NCI-H226 (cell line): ENCODE results near the gene FLVCR2.

Experiments used
- DNase-seq: peaks from one replicate; pipeline ENCODE4 v3.0.0-alpha.2; 2015

The FLVCR2 gene

DNA sequence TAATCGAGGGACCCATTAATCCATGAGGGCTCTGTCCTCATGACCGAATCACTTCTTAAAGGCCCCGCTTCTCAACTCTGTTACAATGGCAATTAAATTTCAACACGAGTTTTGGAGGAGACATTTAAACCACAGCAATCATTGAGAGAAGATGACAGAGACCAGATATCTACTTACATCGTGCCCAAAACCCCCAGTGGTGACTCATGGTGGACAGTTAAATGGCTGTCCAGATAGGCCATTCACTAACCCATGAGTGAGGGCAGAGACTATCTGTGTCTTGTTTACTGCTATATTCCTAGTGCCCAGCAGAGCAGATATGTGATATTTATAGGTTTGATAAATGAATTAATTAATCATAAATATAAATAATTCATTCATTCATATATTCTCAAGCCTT, 20.0 kb upstream of the FLVCR2 start:
- DNase-seq = no peak

DNA sequence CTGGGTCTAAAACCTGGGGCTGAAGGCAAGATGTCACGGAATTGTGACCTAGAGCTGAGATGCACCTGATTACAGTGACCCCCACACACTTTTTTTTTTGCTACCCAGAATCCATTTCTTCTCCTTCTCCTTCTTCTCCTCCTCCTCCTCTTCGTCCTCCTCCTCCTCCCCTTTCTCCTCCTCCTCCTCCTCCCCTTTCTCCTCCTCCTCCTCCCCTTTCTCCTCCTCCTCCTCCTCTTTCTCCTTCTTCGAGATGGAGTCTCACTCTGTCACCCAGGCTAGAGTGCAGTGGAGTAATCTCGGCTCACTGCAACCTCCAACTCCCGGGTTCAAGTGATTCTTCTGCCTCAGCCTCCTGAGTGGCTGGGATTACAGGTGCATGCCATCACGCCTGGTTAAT, 19.4 kb upstream of the FLVCR2 start:
- no peak for DNase-seq

DNA sequence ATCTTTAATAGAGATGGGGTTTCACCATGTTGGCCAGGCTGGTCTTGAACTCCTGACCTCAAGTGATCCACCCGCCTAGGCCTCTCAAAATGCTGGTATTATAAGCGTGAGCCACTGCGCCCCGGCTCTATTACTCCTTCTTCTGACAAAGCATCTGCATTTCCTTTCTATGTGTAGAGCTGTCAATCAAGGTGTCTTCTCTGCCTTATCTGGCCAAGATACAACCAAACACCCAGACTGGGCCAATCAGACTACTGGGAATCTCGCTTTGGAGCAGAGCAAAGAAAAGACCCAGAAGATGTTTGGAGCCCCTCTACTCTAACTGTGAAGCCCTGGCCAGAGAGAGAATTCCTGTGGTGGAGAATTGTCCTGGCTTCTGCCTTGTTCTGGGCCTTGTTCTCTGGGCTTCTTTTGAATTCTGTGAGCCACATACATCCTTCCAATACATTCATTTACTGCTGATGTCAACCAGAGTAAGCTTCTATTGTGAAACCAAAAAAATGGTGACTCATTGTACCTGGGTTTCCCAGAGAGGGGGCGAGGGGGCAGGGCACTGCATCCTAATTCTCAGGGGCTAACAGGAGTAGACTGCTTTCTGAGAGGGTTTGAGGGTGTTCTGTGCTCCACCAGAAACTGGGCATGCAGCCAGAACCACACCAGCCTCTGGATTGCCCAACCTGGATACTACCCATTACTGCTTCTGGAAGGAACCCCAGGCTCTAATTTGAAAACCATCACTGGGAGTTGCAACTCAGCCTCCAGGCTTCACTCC, 18.8 kb upstream of the FLVCR2 start:
- peak; percentile 87 for DNase-seq

DNA sequence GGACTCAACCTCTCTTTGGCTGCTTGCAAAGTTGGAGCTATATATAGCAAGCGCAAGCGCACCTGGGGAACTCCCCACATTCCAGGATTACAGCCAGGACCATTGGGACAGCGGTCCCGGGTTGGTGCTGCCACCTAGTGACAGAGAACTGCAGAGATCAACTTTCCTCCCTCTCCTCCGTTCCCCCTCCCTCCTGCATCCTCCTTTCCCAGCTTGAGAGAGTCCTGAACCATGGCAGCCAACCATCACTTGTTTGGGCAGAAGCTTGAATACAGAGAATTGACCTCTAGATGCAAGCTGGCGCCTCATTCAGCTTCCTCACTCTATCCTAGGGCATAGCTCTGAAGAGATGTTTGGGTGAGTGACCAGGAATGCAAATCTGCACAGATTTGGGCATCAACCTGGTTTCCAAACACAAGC, 17.4 kb upstream of the FLVCR2 start:
- DNase-seq = peak; percentile 66

DNA sequence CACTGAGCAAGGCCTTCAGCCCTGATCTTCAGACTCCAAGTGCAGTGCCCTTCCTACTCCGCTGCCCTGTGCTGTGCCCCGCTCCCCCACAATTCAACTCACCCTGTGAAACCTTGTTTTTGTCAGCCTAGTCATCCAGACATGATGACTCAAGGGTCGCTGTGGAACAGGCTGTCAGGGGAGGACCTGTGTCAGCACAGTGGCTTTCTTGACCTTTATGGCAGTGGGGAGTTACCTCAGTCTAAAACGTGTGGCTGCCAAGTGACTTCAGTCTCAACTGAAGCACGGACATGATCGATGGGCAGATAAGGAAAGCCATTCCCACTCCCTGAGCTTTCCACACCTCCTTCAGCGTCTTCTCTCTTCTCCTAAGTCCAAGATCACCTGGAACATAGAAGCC, 16.3 kb upstream of the FLVCR2 start:
- DNase-seq = no peak

DNA sequence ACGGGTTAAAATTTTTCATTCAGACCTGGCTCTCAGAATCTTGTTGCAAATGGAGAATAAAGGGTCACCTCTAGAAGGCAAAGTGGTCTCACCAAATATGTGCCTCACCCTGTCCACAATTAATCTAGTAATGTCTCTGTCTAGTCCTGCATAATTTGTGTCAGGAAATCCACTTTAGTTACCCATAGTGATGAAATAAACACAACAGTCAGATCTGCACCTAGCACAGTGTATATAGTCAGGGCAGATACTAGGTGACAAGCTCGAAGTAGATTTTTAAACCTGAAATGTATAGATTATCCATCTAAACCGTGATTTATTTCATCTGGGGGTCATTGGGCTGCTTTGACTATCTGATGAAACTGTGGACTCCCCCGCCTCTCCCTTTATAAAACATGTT, 15.9 kb upstream of the FLVCR2 start:
- DNase-seq = no peak

DNA sequence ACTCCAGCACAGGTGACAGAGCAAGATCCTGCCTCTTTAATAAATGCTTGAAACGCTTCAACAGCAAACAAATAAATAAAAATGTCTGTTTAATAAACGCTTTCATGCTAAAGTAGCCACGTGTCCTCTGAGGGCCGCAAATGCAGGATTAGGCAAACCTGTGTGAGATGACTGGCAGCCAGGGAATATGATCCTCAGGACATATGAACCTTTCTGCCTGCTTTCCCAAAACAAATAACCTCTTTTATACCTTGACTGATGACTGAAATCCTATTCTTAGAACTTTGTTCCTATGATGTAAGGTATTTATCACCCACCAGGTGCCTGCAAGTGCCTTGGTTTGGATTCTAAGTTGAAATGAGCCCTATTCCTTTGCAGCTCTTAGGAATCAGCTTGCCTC, 14.5 kb upstream of the FLVCR2 start:
- DNase-seq = no peak

DNA sequence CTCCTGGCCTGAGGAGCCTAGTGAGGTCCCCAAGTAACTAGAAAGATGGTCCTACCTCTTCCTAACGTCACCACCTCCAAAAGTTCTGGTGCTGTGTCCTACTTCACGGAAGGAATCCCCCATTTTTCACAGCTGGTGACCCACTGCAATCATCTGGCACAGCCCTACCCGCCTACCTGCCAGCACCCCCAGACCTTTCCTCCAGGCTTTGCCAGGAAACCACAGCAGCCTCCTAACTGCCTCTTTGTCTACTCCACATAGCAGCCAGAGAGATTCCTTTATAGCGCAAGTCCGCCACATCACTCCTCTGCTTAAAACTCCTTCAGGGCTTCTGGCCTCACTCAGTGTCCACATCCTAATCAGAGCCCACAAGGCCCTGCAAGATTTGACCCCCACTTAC, 13.4 kb upstream of the FLVCR2 start:
- DNase-seq = no peak

DNA sequence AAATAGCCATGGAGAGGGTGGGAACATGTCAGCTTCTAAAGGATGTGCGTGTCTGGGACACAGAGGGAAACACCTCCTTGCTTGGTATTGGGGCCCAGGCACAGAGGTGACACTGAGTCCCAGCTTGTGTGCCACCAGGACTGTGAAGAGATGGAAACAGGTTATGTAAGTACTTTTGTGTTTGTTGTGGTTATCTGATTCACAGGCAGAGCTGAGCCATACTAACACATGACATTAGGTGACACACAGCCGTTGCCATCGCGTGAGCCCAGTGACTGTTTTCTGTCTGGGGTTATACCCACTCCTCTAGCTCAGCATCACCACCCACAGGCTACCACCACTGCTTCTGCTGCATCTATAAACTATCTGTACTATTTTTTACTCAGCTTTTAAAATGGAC, 12.1 kb upstream of the FLVCR2 start:
- no peak for DNase-seq

DNA sequence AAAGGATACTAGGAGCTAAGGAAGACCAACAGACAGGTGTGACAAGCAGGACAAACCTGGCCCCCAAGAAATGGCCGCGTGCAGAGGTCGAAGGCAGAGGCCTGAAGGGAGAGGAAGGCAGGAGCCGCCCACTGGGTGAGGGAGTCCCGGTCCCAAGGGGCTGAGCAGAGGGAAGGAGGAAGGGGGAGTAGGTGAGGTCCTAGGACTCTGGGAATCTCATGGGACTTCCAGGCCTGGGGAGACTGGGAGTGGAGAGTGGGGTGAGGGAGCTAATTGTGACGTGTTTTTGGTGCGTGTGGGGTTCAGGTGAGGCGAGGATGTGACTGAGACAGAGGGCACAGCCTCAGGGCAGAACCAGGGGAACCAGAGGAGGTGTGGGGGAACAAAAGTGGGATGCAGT, 11.7 kb upstream of the FLVCR2 start:
- no peak for DNase-seq

DNA sequence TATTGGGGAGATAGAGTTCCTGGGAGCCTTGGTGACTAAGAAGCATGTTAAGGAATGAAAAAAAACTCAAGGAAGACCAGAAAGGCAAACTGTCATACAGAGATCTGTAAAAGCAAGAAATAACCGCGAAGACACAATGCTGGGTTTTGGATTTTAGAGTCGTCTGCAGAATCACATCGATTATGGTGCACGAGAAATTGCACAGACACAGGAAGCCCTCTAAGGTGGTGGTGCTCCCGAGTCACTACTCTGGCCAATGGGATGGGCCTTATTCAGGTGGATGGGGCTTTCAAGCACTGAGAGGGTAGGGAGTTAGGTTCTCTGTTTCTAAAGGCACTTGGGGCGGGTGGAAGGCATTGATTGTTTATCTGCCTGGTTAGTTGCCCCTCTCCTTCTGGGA, 10.3 kb upstream of the FLVCR2 start:
- no peak for DNase-seq

DNA sequence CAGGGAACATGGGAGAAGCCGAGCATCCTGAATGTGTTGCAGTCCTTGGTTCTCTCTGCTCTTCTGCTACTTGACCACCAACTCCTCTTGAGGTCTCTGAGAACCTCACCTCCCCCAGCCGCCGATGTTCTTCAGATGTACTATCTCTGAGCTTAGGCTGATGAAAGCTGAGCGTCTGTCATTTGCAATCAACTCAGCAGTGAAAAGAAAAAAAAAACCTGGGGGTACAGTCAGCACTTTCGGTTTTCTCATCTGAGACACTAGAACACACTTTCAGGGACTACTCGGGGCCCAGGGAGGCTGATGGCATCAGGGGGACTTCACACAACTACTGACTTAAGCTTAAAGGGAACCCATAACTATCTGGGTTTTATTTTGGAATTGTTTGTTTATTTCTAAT, 9.6 kb upstream of the FLVCR2 start:
- DNase-seq = no peak

DNA sequence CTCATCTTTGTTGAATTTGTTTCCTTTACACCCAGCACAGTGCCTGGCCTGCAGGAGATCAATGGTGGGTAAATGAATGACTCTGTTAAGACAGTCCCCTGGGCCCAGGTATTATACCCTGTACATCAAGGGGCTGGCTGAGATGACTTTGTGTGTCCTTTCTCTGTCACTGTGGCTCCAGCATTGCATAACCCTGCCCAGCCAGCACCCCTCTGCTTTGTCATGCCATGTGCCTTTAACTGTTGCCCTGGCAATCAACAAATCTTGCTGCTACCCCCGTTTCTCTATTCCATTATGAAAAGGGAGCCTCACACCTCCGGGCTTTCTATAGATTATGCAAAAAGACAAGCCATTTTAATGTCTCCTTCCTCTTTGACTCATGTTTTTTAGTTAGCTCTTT, 7.6 kb upstream of the FLVCR2 start:
- no peak for DNase-seq

DNA sequence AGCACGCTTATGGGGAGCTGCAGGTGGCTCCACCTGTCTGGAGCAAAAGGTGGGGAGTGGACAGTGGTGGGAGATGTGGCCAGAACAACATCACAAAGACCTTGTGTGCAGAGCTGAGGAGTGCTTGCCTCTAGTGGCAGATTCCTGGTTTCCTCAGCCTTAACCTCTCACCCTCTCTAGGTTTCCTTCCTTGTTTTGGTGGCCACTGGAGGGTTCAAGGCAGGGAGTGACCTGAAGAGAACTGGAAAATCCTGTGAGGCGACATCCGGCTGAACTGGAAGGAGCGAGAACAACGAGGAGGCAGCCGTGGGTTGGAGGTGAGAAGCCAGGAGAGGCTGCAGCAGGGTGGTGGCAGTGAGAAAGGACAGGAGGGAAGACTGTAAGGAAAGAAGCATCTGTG, 6.3 kb upstream of the FLVCR2 start:
- no peak for DNase-seq

DNA sequence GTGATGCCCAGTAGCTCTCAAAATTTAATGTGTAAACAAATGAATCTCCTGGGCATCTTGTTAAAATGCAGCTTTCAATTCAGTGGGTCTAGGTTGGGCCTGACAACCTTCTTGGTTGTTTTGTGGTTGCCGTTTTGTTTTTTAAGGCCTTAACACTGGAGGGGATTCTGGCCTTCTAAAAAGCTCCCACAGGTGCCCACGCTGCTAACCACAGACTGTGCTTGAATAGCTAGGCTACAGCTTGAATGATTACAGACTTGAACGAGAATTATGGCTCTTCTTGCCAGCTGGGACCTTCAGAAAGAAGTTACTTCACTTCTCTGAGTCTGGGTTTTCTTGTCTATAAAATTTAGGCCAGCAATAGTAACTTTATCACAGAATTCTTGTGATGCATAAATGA, 1.3 kb upstream of the FLVCR2 start:
- DNase-seq = no peak

DNA sequence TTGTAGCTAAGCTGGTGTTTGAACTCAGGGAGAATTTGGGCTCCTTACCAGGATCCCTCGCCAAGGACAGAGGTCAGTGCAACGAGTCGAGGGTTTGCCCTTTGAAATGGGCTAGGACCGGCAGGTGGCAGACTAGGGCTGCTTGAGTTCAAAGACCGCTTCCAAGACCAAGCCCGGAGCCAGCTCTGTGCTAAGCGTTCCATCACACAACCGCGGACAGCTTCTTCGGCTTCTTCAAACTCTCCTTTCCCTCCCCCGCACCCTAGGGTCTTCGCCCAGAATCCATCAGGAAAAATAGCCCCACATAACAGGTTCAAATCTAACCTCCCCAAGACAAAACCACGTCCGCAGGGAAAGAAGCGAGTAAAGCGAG, 705 bp upstream of the FLVCR2 start:
- peak; percentile 73 for DNase-seq

DNA sequence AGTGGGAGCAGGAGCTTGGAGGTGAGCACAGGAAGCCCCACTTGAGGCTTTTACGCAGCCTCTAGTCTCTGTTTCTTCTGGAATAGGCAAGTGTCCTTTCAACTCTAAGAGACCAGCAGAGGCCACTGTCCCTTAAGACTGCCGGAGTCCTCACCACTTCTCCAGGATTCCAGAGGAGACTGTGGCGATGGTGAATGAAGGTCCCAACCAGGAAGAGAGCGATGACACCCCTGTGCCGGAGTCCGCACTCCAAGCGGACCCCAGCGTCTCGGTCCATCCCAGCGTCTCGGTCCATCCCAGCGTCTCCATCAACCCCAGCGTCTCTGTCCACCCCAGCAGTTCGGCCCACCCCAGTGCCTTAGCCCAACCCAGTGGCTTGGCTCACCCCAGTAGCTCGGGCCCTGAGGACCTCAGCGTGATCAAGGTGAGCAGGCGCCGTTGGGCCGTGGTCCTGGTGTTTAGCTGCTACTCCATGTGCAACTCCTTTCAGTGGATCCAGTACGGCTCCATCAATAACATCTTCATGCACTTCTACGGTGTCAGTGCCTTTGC, 442 bp downstream of the FLVCR2 start:
- DNase-seq = no peak

DNA sequence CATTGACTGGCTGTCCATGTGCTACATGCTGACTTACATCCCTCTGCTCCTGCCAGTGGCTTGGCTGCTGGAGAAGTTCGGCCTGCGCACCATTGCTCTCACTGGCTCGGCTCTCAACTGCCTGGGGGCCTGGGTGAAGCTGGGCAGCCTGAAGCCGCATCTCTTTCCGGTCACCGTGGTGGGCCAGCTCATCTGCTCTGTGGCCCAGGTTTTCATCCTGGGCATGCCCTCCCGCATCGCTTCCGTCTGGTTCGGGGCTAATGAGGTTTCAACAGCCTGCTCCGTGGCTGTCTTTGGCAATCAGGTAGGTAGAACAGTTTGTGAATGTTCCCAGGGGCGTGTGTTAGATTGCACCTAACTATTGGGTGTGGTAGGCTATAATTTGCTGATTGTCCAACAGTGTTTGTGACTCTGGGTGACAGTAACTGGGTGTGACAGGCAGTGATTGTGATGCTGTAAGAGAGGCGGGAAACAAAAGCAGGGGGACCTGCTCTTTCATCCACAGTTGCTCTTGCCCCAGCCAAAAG, 981 bp downstream of the FLVCR2 start:
- no peak for DNase-seq

DNA sequence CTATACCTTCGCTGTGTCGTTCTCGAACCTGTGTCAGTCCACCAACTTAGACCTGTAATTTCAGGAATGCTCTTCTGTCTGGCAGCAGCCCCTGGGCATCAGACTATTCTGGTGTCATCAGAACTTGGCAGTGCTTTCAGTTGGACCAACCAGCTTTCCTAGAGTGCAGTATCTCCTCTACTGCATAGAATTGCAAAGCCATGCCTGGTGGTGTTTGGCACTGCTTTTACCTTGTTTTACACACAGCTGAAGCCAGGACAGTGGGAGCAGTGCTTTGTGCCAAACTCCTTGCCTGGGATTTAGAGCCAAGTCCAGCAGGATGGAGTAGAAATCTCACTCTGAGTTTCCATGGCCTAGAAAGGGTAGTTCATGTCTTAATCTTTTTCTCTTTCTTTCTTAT, 1.5 kb downstream of the FLVCR2 start:
- no peak for DNase-seq

DNA sequence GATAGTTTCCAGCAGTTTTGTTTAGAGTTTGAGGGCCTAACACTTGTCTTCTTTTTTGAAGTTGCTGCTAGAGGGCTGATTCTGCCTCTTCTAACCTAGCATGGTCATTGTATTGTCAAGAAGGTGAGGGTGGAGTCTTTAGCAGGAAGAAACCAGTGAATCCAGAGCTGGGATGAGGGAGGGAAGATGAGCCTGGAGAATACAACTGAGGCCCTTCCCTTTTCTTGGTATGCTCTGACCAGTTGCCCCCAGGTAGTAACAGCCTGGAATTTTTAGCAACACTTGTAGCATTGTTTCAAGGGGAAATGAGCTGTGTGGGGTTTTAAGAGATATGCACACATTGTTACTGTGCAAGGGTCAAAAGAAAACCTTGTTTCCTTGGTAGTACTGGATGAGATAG, 9.0 kb downstream of the FLVCR2 start:
- no peak for DNase-seq

DNA sequence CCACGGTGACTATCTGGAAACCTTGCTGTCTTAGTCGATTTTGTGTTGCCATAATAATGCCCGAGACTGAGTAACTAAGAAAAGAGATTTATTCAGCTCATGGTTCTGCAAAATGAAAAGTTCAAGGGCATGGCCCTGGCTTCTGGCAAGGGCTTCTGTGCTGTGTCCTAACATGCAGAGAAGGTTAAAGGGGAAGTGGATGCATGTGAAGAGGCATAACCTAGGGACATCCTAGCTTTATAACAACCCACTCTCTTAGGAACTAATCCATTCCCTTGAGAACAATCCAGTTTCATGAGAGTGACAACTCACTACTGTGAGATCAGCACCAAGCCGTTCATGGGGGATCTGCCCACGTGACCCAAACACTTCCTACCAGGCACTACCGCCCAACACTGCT, 11.5 kb downstream of the FLVCR2 start:
- no peak for DNase-seq

DNA sequence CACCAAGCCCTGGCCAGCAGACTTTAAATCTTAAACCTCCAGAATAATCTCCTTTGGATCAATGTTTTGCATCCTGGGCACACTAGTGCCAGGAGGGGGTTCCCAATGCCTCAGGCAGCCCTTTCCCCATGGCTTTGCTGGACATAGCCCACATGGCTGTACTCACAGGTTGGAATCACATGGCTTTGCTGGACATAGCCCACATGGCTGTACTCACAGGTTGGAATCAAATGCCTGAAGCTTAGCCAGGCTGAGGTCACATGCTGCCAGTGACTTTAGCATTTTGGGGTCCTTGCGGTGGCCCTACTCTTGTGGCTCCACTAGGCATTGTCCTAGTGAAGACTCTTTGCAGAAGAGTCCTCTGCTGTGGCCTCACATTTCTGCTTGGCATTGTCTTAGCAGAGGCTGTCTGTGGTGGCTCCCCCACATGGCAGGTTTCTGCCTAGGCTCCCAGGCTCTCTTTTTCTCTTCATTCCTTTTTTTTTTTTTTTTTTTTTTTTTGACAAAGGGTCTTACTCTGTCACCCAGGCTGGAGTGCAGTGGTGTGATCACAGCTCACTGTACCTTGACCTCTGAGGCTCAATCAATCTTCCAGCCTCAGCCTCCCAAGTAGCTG, 13.0 kb downstream of the FLVCR2 start:
- no peak for DNase-seq

DNA sequence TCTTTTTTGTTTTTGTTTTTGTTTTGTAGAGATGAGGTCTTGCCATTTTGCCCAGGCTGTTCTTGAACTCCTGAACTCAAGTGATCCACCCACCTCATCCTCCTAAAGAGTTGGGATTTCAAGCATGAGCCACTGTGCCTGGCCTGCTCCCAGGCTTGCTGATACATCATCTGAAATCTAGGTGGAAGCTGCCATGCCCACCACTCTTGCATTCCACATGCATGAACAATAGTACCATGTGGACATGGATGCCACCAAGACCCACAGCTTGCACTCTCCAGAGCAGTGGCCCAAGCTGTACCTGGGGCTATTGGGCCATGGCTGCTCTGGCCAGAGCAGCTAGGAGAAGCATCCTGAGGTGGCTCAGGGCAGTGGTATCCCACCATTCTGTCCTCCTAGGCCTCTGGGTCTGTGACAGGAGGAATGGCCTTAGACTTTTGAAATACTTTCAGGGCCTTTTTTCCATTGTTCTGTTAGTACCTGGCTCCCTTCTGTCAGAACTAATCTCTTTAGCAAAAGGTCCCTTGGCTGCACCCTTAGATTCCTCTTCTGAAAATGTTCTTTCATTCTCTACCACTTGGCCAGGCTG, 13.7 kb downstream of the FLVCR2 start:
- no peak for DNase-seq

DNA sequence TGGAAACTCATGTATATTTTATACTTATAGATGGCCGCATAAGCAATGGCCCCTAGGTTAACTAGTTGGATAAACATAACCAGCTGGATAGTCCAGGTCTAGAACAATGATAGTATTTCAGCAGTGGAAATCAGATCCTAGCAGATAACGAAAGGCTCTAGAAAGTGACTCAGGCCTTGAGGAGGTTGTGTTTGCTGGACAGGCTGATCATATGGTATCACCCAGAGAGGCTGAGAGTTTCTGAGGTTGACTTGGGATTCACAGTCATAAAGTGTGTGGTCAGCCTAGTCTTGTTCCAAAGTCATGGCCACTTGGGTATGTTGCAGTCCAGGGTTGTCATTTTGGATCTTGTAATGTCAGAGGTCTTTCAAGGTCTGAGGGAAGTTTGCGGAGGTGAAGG, 16.8 kb downstream of the FLVCR2 start:
- DNase-seq = no peak
